ENCODE measurements around the gene OR2G3. TPM values are rescaled to one million over a fixed set of nuclear protein-coding genes. Genes with fewer than 3 reads are reported as not detected.

Gene OR2G3
- total RNA-seq, 1 donor from 2014 or later: not detected

- intact Hi-C loops (cut with DNase I): no loop called here
- DNase-seq: no peak
- no peak overlapping the region for H3K4me3 ChIP-seq
- no peaks in the 10 kb centered on the region for H3K4me1 ChIP-seq
- H3K36me3 ChIP-seq: no peaks in the 10 kb centered on the region
- TF ChIP-seq, protein P1, sequence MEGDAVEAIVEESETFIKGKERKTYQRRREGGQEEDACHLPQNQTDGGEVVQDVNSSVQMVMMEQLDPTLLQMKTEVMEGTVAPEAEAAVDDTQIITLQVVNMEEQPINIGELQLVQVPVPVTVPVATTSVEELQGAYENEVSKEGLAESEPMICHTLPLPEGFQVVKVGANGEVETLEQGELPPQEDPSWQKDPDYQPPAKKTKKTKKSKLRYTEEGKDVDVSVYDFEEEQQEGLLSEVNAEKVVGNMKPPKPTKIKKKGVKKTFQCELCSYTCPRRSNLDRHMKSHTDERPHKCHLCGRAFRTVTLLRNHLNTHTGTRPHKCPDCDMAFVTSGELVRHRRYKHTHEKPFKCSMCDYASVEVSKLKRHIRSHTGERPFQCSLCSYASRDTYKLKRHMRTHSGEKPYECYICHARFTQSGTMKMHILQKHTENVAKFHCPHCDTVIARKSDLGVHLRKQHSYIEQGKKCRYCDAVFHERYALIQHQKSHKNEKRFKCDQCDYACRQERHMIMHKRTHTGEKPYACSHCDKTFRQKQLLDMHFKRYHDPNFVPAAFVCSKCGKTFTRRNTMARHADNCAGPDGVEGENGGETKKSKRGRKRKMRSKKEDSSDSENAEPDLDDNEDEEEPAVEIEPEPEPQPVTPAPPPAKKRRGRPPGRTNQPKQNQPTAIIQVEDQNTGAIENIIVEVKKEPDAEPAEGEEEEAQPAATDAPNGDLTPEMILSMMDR (IDR thresholded peaks at IDR 0.05): no peak
- no peak for ATAC-seq
- no peaks in the 10 kb centered on the region for H3K27me3 ChIP-seq (ENCODE audit: low read depth)
- H3K27ac ChIP-seq: no peak overlapping the region
- no peaks in the 10 kb centered on the region for H3K9me3 ChIP-seq
Measured at GRCh38 chr1:247642742-247643141, 37.4 kb downstream of the OR2G3 start.

DNA sequence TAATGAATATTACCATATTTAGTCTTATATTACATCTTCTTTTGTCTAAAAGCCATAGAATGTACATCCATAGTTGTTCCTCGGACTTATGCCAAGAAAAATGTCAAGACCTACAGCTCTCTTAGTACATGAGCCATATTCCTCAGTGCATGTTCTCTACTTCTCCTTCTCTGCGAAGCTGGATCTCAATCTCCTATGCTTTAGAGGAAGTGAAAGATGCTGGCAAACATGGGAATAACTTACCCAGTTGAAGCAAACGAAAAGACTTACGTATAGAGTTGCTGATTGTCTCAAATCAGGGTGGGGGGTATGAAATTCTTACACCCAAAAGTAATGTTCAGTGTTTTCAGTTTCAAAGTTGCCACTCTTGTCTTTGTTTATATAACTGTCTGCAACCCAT is 41.5 kb downstream of the OR2G3 start:
- intact Hi-C loops (cut with DNase I): no loop called here
- Histone ChIP-seq H3K4me3 (no peak overlapping the region), H3K4me1 (no peaks in the 10 kb centered on the region), H3K36me3 (no peaks in the 10 kb centered on the region), H3K9me3 (no peaks in the 10 kb centered on the region), H3K27ac (no peak overlapping the region), H3K27me3 (ENCODE audit: low read depth) (no peaks in the 10 kb centered on the region)
- DNase-seq: no peak
- TF ChIP-seq, protein P1 (IDR thresholded peaks at IDR 0.05): no peak
- no peak for ATAC-seq

DNA sequence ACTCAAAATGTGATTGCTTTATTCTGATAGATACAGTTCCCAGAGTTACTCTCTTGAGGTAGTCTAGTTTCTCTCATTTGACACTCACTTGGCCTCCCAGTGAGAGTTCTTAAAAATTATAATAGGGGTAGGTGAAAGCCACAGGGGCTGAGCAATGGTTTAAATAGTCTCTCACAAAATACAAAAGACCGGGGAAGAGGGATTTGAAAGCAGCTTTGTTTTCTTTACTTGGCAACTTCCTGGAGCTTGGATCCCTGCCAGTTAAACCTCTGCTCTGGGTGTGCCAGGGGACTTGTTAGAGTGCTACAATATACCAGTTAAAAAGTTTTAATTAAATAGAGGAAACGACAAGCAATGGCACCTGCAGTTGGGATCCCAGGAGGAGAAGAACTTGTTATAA is 42.5 kb downstream of the OR2G3 start:
- Histone ChIP-seq H3K9me3 (no peaks in the 10 kb centered on the region), H3K27ac (no peak overlapping the region), H3K4me1 (no peaks in the 10 kb centered on the region), H3K36me3 (no peaks in the 10 kb centered on the region), H3K4me3 (no peak overlapping the region), H3K27me3 (ENCODE audit: low read depth) (no peaks in the 10 kb centered on the region)
- TF ChIP-seq, protein P1 (IDR thresholded peaks at IDR 0.05): no peak
- intact Hi-C loops (cut with DNase I): no loop called here
- ATAC-seq (no peak), DNase-seq (no peak)

GRCh38 chr1:247653040-247653439 is 47.7 kb downstream of the OR2G3 start:
- TF ChIP-seq, protein P1 (IDR thresholded peaks at IDR 0.05): no peak
- Histone ChIP-seq H3K36me3 (no peaks in the 10 kb centered on the region), H3K27me3 (ENCODE audit: low read depth) (no peaks in the 10 kb centered on the region), H3K9me3 (no peaks in the 10 kb centered on the region), H3K27ac (no peak overlapping the region), H3K4me1 (no peaks in the 10 kb centered on the region), H3K4me3 (no peak overlapping the region)
- intact Hi-C loops (cut with DNase I): no loop called here
- DNase-seq (no peak), ATAC-seq (no peak)

Other genes with a start within 250 kb of the OR2G3 start
- gene NLRP3, start 189.4 kb upstream of the OR2G3 start, total RNA-seq: 3.5 TPM
- not detected for gene OR2B11, start 147.5 kb upstream of the OR2G3 start, total RNA-seq
- gene OR2C3, start 69.1 kb upstream of the OR2G3 start, total RNA-seq: 0.06 TPM
- gene GCSAML, start 56.5 kb upstream of the OR2G3 start, total RNA-seq: 2.2 TPM
- not detected for gene OR2G2, start 17.2 kb upstream of the OR2G3 start, total RNA-seq
- not detected for gene OR13G1, start 74.2 kb downstream of the OR2G3 start, total RNA-seq
- gene OR6F1, start 111.1 kb downstream of the OR2G3 start, total RNA-seq: not detected
- not detected for gene OR14K1, start 133.0 kb downstream of the OR2G3 start, total RNA-seq
- gene OR14A2, start 142.6 kb downstream of the OR2G3 start, total RNA-seq: not detected
- gene OR1C1, start 155.0 kb downstream of the OR2G3 start, total RNA-seq: not detected
- gene OR14A16, start 218.5 kb downstream of the OR2G3 start, total RNA-seq: not detected
- gene OR11L1, start 236.3 kb downstream of the OR2G3 start, total RNA-seq: not detected

Measured in lower lobe of right lung (tissue), 2 donors.